GM12864 (cell line): ENCODE data around the gene POFUT2.

Source experiments
- DNase-seq: peaks from one replicate; pipeline ENCODE4 v3.0.0-alpha.2; 2011; ENCODE audit warnings: low read depth
- H3K4me3 ChIP-seq: 2 replicates; pipeline ENCODE4 v1.5.1; 2011; ENCODE audit warnings: mild to moderate bottlenecking, low read depth, low read length, control low read depth
- CTCF ChIP-seq: IDR thresholded peaks from 2 replicates; pipeline ENCODE4 v1.5.1; 2011; ENCODE audit warnings: low read depth, mild to moderate bottlenecking, moderate library complexity, low read length, control low read depth, inconsistent platforms; ENCODE audit errors: missing control alignments

POFUT2 gene

DNA sequence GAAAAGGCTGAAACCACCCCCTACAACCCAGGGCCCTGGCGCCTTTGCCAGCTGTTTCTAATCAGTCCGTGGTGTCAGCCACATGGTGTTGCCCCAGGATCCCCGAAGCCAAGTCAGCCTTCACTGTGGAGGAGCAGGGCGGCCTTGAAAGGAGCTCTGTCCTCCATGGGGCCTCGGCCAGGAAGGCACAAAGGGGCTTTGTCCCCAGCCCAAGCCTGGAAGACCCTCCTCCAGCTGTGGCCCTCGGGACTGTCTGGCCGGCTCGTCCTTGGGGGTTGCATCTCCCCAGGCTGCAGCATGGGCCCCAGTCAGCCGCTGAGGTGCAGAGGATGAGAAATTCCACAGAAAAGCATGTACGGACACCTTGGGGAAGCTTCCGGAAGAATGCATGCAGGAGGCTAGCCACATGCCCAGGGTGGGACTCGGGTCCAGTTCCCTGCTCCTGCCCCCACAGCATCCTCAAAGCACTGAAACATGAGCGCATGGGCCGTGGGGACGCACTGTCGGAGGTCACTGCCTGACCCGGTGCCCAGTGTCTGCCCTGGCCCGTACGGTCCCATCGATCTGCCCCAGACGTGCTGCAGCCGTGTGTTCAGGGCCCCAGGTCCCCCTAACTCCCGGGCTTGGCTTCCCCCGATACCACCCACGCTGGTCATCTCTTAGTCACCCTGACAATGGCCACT is 38.6 kb upstream of the POFUT2 start:
- no peak for DNase-seq
- no peak for TF ChIP-seq CTCF
- no peak overlapping the region for H3K4me3 ChIP-seq

DNA sequence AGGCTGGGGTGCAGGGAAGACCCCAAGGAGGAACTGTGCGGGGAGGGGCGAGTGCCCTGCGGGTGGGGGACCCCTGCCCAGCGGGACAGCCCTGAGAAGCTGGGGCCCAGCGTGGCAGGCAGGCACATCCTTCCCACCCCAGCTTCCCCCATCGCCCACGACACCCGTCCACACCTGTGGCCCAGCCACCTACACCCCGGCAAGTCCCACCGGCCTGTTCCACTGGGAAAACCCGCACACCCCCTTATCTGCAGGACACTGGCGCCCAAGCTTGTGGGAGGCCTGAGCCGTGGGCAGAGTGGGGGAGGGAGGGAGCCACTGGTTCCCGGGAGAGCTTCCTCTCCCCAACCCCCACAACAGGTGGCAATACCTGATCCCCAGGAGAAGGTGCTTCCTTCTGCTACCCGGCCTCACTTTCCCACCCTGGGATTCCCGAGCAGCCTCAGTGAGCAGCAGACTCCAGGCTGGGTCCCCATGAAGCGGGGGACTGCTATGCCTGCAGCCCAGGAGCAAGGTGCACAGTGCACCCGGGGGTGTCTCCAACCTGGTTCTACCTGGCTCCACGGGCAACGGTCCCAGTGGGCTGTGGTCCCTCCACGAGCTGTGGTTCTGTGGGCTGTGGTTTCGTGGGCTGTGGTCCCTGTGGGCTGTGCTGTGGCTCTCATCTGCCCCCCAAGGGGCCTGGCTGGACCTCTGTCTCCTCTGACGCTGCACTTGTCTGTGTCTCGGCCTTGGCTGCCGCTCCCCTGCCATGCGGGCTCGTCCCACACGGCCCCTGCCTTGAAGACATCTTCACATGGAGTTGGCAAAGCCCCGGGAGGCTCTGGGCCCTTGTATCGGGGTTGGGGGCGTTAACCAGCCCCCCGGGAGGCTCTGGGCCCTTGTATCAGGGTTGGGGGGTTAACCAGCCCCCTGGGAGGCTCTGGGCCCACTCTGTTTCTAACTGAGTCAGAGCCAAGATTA is 37.8 kb upstream of the POFUT2 start:
- no peak for TF ChIP-seq CTCF
- no peak for DNase-seq
- H3K4me3 ChIP-seq, result no peak overlapping the region

- no peak for TF ChIP-seq CTCF
- DNase-seq, result no peak
- H3K4me3 ChIP-seq, result no peak overlapping the region
These were observed 37.0 kb upstream of the POFUT2 start for GRCh38 chr21:45324489-45325205.

GRCh38 chr21:45323487-45324311 is 36.0 kb upstream of the POFUT2 start:
- TF ChIP-seq CTCF, result no peak
- no peak overlapping the region for H3K4me3 ChIP-seq
- DNase-seq, result no peak

DNA sequence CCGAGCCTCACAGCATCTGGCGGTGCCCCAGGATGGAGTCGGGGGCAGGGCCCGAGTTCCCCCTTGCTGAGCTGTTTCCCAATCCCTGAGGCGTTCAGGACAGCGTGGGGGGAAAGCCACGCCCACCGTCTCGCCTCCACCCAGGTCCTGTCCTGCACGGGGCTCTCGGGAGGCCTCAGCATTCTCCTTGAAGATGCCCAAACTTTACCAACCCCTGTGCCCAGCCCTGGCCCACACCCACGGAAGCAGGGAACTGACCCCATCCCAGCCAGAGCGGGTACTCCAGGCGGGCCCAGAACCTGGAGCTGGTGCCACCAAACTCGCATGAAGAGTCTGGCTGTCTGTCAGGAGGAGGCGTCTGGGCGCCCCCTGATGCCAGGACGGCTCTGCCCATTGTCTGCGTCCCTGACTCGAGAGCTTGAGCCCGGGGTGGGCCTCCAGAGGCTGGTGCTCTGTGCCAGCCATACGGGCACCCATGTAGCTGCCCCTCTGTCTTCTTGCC is 35.3 kb upstream of the POFUT2 start:
- no peak for DNase-seq
- TF ChIP-seq CTCF, result no peak
- no peak overlapping the region for H3K4me3 ChIP-seq
